ENCODE results near the gene TAF4. TPM values are rescaled to one million over a fixed set of nuclear protein-coding genes. Genes with fewer than 3 reads are reported as not detected.

The TAF4 gene
- total RNA-seq, 1 donor from 2014 or later, result 22.2 TPM

DNA sequence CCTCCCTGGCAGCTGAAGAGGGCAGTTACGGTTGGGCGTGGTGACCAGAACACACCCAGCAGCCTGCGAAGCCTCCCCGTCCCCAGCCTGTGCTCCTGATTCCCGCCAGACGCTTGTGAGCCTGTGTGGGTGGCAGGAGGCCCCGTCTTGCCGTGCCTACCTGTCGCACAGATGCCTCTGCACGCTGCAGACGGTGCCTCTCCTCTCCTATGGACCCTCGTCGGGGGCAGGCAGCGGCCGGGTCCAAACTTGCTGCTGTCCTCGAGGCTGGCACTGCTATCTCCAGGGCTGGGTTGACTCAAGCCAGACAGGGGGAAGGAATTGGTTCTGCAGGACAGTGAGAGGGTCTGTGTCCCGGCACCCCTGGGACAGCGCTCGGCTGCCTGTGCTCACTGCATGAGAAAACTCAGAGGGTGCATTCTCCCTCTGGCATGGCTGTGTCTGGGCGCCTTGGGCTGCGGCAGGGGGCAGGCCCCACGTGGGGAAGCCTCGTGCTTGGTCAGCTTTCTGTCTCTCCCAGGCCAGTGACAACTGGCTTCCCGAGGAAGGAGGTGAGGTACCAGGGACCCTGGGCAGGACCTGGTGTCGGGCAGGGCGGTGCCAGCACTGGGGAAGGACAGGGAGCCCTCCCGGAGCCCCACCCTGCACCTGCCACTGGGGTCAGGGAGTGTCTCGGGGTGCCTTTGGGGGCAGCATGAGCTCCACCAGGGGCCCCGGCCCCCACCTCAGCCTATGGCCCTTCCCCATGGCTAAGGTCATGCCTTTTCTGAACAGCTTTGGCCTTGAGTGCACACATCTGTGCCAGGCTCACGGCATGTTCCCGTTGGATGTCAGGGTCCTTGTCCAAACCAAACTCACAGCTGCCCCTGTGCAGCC, 127.5 kb downstream of the TAF4 start:
- H3K9me3 Mint-ChIP-seq, result no peaks in the 10 kb centered on the region
- DNase-seq (ENCODE audit: extremely low spot score, unreplicated experiment), result no peak
- no peak overlapping the region for H3K4me3 Mint-ChIP-seq
- no peaks in the 10 kb centered on the region for H3K4me1 Mint-ChIP-seq (ENCODE audit: unreplicated experiment)
- H3K36me3 Mint-ChIP-seq, result no peaks in the 10 kb centered on the region
- no peaks in the 10 kb centered on the region for H3K27me3 Mint-ChIP-seq
- H3K27ac Mint-ChIP-seq, result no peak overlapping the region
- TF ChIP-seq, protein P1, sequence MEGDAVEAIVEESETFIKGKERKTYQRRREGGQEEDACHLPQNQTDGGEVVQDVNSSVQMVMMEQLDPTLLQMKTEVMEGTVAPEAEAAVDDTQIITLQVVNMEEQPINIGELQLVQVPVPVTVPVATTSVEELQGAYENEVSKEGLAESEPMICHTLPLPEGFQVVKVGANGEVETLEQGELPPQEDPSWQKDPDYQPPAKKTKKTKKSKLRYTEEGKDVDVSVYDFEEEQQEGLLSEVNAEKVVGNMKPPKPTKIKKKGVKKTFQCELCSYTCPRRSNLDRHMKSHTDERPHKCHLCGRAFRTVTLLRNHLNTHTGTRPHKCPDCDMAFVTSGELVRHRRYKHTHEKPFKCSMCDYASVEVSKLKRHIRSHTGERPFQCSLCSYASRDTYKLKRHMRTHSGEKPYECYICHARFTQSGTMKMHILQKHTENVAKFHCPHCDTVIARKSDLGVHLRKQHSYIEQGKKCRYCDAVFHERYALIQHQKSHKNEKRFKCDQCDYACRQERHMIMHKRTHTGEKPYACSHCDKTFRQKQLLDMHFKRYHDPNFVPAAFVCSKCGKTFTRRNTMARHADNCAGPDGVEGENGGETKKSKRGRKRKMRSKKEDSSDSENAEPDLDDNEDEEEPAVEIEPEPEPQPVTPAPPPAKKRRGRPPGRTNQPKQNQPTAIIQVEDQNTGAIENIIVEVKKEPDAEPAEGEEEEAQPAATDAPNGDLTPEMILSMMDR (conservative IDR thresholded peaks at IDR 0.05), result no peak

- no peak for DNase-seq (ENCODE audit: extremely low spot score, unreplicated experiment)
- H3K4me3 Mint-ChIP-seq, result no peak overlapping the region
- H3K27me3 Mint-ChIP-seq, result no peaks in the 10 kb centered on the region
Measured at GRCh38 chr20:61937146-61937962, 128.3 kb downstream of the TAF4 start.

DNA sequence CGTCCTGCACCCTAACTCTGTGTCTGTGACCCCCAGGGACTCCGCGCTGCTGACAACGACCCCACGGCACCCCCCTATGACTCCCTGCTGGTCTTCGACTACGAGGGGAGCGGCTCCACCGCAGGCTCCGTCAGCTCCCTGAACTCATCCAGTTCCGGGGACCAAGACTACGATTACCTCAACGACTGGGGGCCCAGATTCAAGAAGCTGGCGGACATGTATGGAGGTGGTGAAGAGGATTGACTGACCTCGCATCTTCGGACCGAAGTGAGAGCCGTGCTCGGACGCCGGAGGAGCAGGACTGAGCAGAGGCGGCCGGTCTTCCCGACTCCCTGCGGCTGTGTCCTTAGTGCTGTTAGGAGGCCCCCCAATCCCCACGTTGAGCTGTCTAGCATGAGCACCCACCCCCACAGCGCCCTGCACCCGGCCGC, 129.0 kb downstream of the TAF4 start:
- Mint-ChIP-seq H3K27me3 (no peaks in the 10 kb centered on the region), H3K27ac (no peak overlapping the region), H3K4me3 (no peak overlapping the region), H3K9me3 (no peaks in the 10 kb centered on the region), H3K36me3 (no peaks in the 10 kb centered on the region), H3K4me1 (ENCODE audit: unreplicated experiment) (peaks cover 7% of the 10 kb centered on the region)
- DNase-seq (ENCODE audit: extremely low spot score, unreplicated experiment), result no peak
- TF ChIP-seq, protein P1 (conservative IDR thresholded peaks at IDR 0.05), result no peak

More at GRCh38 chr20:61937146-61937962, 128.3 kb downstream of the TAF4 start:
- no peak overlapping the region for H3K27ac Mint-ChIP-seq
- H3K36me3 Mint-ChIP-seq, result no peaks in the 10 kb centered on the region
- TF ChIP-seq, protein P1 (conservative IDR thresholded peaks at IDR 0.05), result no peak
- no peaks in the 10 kb centered on the region for H3K9me3 Mint-ChIP-seq
- H3K4me1 Mint-ChIP-seq (ENCODE audit: unreplicated experiment), result peaks cover 4% of the 10 kb centered on the region

DNA sequence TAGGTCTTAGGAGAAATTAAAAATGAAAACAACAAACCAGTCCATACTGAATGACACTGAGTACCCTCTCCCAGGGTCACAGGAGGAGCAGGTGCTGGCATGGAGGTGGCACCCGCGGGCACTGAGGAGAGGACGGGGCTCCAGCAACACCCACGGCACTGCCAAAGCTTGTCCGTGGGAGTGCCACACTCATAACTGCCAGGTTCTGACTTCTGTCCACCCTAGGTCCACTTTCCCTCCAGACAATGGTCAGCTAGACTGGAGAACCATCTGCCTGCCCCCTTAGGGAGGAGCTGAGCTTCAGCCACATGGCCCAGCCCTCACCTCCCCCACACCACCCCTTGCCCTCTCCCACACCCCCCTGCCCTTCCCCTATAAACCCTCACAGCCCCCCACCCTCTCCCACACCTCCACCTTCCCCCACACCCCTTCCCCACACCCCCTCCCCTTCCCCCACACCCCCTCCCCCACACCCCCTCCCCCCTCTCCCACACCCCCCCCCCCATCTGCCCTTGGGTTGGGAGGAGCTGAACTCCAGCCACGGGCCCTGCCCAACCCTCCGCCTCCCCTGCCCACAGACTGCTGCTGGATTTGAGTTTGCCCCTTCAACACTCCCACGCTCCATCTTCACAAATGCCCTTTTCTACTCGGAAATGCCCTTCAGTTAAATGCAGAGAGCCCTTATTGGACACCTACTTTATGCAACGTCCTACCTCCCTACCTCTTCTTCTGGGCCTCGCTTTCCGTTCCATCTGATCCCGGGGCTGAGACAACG, 129.6 kb downstream of the TAF4 start:
- no peak overlapping the region for H3K27ac Mint-ChIP-seq
- DNase-seq (ENCODE audit: extremely low spot score, unreplicated experiment), result peak; percentile 39
- no peaks in the 10 kb centered on the region for H3K36me3 Mint-ChIP-seq
- H3K4me3 Mint-ChIP-seq, result no peak overlapping the region
- TF ChIP-seq, protein P1 (conservative IDR thresholded peaks at IDR 0.05), result no peak
- no peaks in the 10 kb centered on the region for H3K9me3 Mint-ChIP-seq
- H3K4me1 Mint-ChIP-seq (ENCODE audit: unreplicated experiment), result peaks cover 7% of the 10 kb centered on the region
- H3K27me3 Mint-ChIP-seq, result no peaks in the 10 kb centered on the region
